K562 (cell line): Measurements from ENCODE around the gene ZFX. TPM values are rescaled to one million over a fixed set of nuclear protein-coding genes. Genes with fewer than 3 reads are reported as not detected.

Experiments
- ATAC-seq: fragments of 200-7000 bp; cut with Tn5 transposase; 3 replicates; pipeline ENCODE4 v1.9.1; 2020; ENCODE audit warnings: moderate library complexity
- BruUV-seq: library from RNA; stranded (reverse); fragments of 400-500 nt; replicated peaks from 2 replicates; lab custom pipeline; 2021; lab: Mats Ljungman, UMichigan
- CTCF ChIA-PET: fragments of 300-600 bp; formaldehyde crosslinking; extraction: SDS; loops from one replicate; lab custom pipeline; 2021; ENCODE audit warnings: low intra/inter-chr PET ratio; lab: Yijun Ruan, JAX
- POLR2A ChIA-PET: fragments of 300-600, 350-650 bp; sonication (Branson Sonifier 250); formaldehyde crosslinking; extraction: SDS; loops from one replicate; lab custom pipeline; 2021; ENCODE audit warnings: antibody characterized with exemption, inconsistent platforms; lab: Yijun Ruan, JAX
- DNase-seq, 4 experiments: peaks; one replicate each; pipeline versions ENCODE4 v3.0.0 to v3.0.0-alpha.2; 2011 to 2018; ENCODE audit warnings: low spot score in 3 of 4, mixed read lengths in 3 of 4; ENCODE audit errors: extremely low read depth in 1 of 4
- FAIRE-seq: peaks from 2 replicates; lab custom pipeline; 2011; peaks lifted over from hg19 to GRCh38; lab: Jason Lieb, UNC
- H2AFZ ChIP-seq: 2 replicates; pipeline ENCODE4 v1.6.0; 2011; ENCODE audit warnings: low read depth, low read length, control low read depth, inconsistent platforms
- H3K27ac ChIP-seq: fragments of 200-600 bp; 3 replicates; pipeline ENCODE4 v1.8.0; 2011; ENCODE audit warnings: low read depth, mild to moderate bottlenecking, control low read depth, inconsistent platforms, low read length, moderate library complexity, mixed read lengths; ENCODE audit errors: extremely low read depth
- H3K27me3 ChIP-seq, 2 experiments: fragments of 300-600 bp in 1 of 2; 2 replicates in 1 of 2; 3 replicates in 1 of 2; pipeline versions ENCODE4 v1.6.0 to v1.8.0; 2011; ENCODE audit warnings: inconsistent platforms in 2 of 2, low read length in 2 of 2, mild to moderate bottlenecking in 1 of 2, mixed read lengths in 1 of 2, moderate library complexity in 1 of 2; ENCODE audit not compliant: control insufficient read depth in 2 of 2, insufficient read depth in 2 of 2
- H3K36me3 ChIP-seq: fragments of 300-600 bp; 3 replicates; pipeline ENCODE4 v1.8.0; 2011; ENCODE audit warnings: mild to moderate bottlenecking, low read length, inconsistent platforms; ENCODE audit not compliant: control insufficient read depth, insufficient read depth
- H3K4me1 ChIP-seq, 2 experiments: fragments of 200-600 bp in 1 of 2; replicated peaks in 1 of 2; 2 replicates in 1 of 2; 3 replicates in 1 of 2; pipeline versions ENCODE4 v1.5.1 to v1.8.0; 2011; ENCODE audit warnings: inconsistent platforms in 2 of 2, low read length in 2 of 2, mild to moderate bottlenecking in 1 of 2, mixed read lengths in 1 of 2, moderate library complexity in 1 of 2; ENCODE audit not compliant: control insufficient read depth in 2 of 2, insufficient read depth in 2 of 2
- H3K4me2 ChIP-seq: 2 replicates; pipeline ENCODE4 v1.6.1; 2011; ENCODE audit warnings: low read length, control low read depth, inconsistent platforms, mixed read lengths; ENCODE audit not compliant: insufficient read depth
- H3K4me3 ChIP-seq: fragments of 200-600 bp; sonication (generic), shearing (Covaris generic); 2 replicates; pipeline ENCODE4 v1.5.1; 2016; ENCODE audit warnings: control low read depth, inconsistent platforms
- H3K79me2 ChIP-seq: fragments of 200-600 bp; 3 replicates; pipeline ENCODE4 v1.8.0; 2011; ENCODE audit warnings: low read length, inconsistent platforms; ENCODE audit not compliant: control insufficient read depth, insufficient read depth
- H3K9ac ChIP-seq, 2 experiments: 2 replicates each; pipeline versions ENCODE4 v1.6.0 to v1.6.1; 2011; ENCODE audit warnings: low read depth in 2 of 2, low read length in 2 of 2, control low read depth in 1 of 2, inconsistent platforms in 1 of 2, mild to moderate bottlenecking in 1 of 2, mixed read lengths in 1 of 2; ENCODE audit not compliant: insufficient read depth in 1 of 2
- H3K9me1 ChIP-seq: one replicate; pipeline ENCODE4 v1.6.0; 2011; ENCODE audit warnings: inconsistent platforms, mild to moderate bottlenecking, low read length, moderate library complexity; ENCODE audit not compliant: control insufficient read depth, insufficient read depth
- H3K9me3 ChIP-seq: replicated peaks from 2 replicates; pipeline ENCODE4 v1.5.1; 2011; ENCODE audit warnings: low read depth, low read length, inconsistent platforms; ENCODE audit not compliant: control insufficient read depth, insufficient read depth
- H4K20me1 ChIP-seq: replicated peaks from 2 replicates; pipeline ENCODE4 v1.6.1; 2011; ENCODE audit warnings: low read length, inconsistent platforms, mixed read lengths; ENCODE audit not compliant: control insufficient read depth, insufficient read depth
- BRCA1 ChIP-seq, 2 experiments: fragments of 450-650 bp in 1 of 2; sonication (generic) in 1 of 2; formaldehyde crosslinking in 1 of 2; IDR thresholded peaks; 2 replicates each; pipeline versions ENCODE4 v1.5.0 to v1.6.1; 2017 to 2020; ENCODE audit warnings: mild to moderate bottlenecking in 1 of 2, missing genetic modification reagents in 1 of 2
- NFE2 ChIP-seq: IDR thresholded peaks from 2 replicates; pipeline ENCODE4 v1.6.1; 2014; ENCODE audit warnings: antibody characterized with exemption, low read depth
- SMARCC2 ChIP-seq: fragments of 450-650 bp; IDR thresholded peaks from 2 replicates; pipeline ENCODE4 v1.6.1; 2017; ENCODE audit warnings: antibody characterized with exemption, moderate library complexity, mild to moderate bottlenecking, low read depth
- SRF ChIP-seq, 2 experiments: fragments of 250-450, 450-650 bp in 1 of 2; sonication (Bioruptor Pico) in 1 of 2; sonication (generic) in 1 of 2; formaldehyde crosslinking; IDR thresholded peaks; 2 replicates each; pipeline versions ENCODE4 v1.5.0 to v1.5.1; 2020 to 2022; ENCODE audit warnings: mild to moderate bottlenecking in 1 of 2, missing genetic modification reagents in 1 of 2
- ZNF280A ChIP-seq: fragments of 450-650 bp; IDR thresholded peaks from 2 replicates; pipeline ENCODE4 v1.6.1; 2018; ENCODE audit warnings: mild to moderate bottlenecking, low read depth; ENCODE audit not compliant: partially characterized antibody
- WGBS: fragments of 100-300 bp; shearing (Covaris generic); methylation state at CpG from one replicate; pipeline ENCODE4 v1.1.6; 2016; ENCODE audit warnings: low coverage, mixed read lengths; ENCODE audit not compliant: insufficient coverage; ENCODE audit errors: missing lambda C conversion rate; 5-methylcytosine and 5-hydroxymethylcytosine counted together
- in situ Hi-C: fragments of 300-500 bp; cut with MboI; formaldehyde crosslinking; loops from 4 replicates; pipeline ENCODE4 v1.15.0; 2018; ENCODE audit warnings: inconsistent platforms, mixed read lengths
- intact Hi-C: fragments of 100-400 bp; cut with micrococcal nuclease; formaldehyde crosslinking; loops from 2 replicates; pipeline ENCODE4 v1.14.2; 2022
- polyA plus RNA-seq, 8 experiments: library from polyadenylated mRNA; depleted of rRNA in 4 of 8; stranded (reverse) in 5 of 8; unstranded in 3 of 8; fragments of >200 nt; fragmentation: Nextera tagmentation in 2 of 8; fragmentation: Illumina TruSeq in 1 of 8; extraction: Ambion mirVana in 2 of 8; extraction: Trizol in 1 of 8; gene quantifications; 2 replicates each; pipeline versions ENCODE4 v1.2.1 to v1.2.3, GENCODE V29; 2011 to 2014; ENCODE audit warnings: inconsistent platforms in 1 of 8, missing spikeins in 1 of 8
- total RNA-seq, 7 experiments: library from RNA; depleted of rRNA in 6 of 7; stranded (reverse); fragments of >200 nt in 6 of 7; fragmentation: Illumina TruSeq in 2 of 7; extraction: Trizol in 2 of 7; gene quantifications; 2 replicates each; pipeline versions ENCODE4 v1.2.1 to v1.2.3, GENCODE V29; 2011 to 2021; ENCODE audit warnings: low replicate concordance in 1 of 7
- TF ChIP-seq, protein P1 (sequence below), 2 experiments: fragments of 450-650 bp; IDR thresholded peaks; 2 replicates each; pipeline ENCODE4 v1.6.1; 2018; ENCODE audit warnings: mild to moderate bottlenecking in 2 of 2, low read depth in 1 of 2; ENCODE audit not compliant: partially characterized antibody in 2 of 2
- TF ChIP-seq, protein P2 (sequence below), 2 experiments: fragments of 450-650 bp; formaldehyde crosslinking in 1 of 2; IDR thresholded peaks; 2 replicates each; pipeline versions ENCODE4 v1.4.0 to v1.6.1; 2014 to 2020; ENCODE audit warnings: mild to moderate bottlenecking in 2 of 2, borderline replicate concordance in 1 of 2, low read depth in 1 of 2

Gene ZFX
- total and polyA plus RNA-seq, 9 of the 15 experiments (the other 6 are each of a cell fraction or from before 2014, with no cell fraction given): 5.3 to 25.2 (median 11.4) TPM

DNA sequence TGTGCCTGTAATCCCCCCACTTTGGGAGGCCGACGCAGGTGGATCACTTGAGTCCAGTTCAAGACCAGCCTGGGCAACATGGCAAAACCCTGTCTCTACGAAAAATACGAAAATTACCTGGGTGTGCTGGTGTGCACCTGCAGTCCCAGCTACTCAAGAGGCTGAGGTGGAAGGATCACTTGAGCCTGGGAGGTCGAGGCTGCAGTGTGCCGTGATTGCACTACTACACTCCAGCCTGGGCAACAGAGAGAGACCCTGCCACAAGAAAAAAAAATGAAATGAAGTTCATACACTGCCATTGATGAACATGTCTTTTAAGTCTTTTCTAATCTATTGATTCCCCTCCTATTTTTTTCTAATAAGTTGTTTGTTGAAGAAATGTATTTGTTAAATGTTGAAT is 5.0 kb upstream of the ZFX start:
- no peak overlapping the region for H2AFZ ChIP-seq
- WGBS: 58% methylated on average over 4 of the region's 6 CpGs
- in situ Hi-C loops (no loop called here), intact Hi-C loops (no loop called here)
- FAIRE-seq (no peak), ATAC-seq (no peak), DNase-seq (no peak)
- no peak overlapping the region for H3K4me2 ChIP-seq
- no peak overlapping the region for H3K4me3 ChIP-seq
- no peak overlapping the region for H3K27ac ChIP-seq
- no TSS peak for BruUV-seq
- H3K79me2 ChIP-seq: peaks cover 8% of the 10 kb centered on the region; the same call in 1 of the 3 replicates
- no peak overlapping the region for H3K9ac ChIP-seq
- no peaks in the 10 kb centered on the region for H3K36me3 ChIP-seq
- H3K27me3 ChIP-seq: no peaks in the 10 kb centered on the region
- H4K20me1 ChIP-seq: no peaks in the 10 kb centered on the region
- H3K9me3 ChIP-seq: no peaks in the 10 kb centered on the region
- H3K4me1 ChIP-seq: peaks cover 5 to 6% of the 10 kb centered on the region in 2 experiments; a peak in 3 of 5 replicates
- POLR2A ChIA-PET: interaction anchor here (1.9 kb wide), 1 partner anchor 12 kb away, joined by 5 read pairs; no protein-coding TSS in a partner anchor
- CTCF ChIA-PET: no interaction called here
- no peaks in the 10 kb centered on the region for H3K9me1 ChIP-seq
- TF ChIP-seq NFE2 (no peak), SRF (CRISPR knock-in tag; IDR thresholded peaks at IDR 0.05) (no peak), SMARCC2 (no peak), BRCA1 (IDR thresholded peaks at IDR 0.05) (no peak), BRCA1 (CRISPR knock-in tag; IDR thresholded peaks at IDR 0.05) (no peak), ZNF280A (no peak)
- TF ChIP-seq, protein P1, sequence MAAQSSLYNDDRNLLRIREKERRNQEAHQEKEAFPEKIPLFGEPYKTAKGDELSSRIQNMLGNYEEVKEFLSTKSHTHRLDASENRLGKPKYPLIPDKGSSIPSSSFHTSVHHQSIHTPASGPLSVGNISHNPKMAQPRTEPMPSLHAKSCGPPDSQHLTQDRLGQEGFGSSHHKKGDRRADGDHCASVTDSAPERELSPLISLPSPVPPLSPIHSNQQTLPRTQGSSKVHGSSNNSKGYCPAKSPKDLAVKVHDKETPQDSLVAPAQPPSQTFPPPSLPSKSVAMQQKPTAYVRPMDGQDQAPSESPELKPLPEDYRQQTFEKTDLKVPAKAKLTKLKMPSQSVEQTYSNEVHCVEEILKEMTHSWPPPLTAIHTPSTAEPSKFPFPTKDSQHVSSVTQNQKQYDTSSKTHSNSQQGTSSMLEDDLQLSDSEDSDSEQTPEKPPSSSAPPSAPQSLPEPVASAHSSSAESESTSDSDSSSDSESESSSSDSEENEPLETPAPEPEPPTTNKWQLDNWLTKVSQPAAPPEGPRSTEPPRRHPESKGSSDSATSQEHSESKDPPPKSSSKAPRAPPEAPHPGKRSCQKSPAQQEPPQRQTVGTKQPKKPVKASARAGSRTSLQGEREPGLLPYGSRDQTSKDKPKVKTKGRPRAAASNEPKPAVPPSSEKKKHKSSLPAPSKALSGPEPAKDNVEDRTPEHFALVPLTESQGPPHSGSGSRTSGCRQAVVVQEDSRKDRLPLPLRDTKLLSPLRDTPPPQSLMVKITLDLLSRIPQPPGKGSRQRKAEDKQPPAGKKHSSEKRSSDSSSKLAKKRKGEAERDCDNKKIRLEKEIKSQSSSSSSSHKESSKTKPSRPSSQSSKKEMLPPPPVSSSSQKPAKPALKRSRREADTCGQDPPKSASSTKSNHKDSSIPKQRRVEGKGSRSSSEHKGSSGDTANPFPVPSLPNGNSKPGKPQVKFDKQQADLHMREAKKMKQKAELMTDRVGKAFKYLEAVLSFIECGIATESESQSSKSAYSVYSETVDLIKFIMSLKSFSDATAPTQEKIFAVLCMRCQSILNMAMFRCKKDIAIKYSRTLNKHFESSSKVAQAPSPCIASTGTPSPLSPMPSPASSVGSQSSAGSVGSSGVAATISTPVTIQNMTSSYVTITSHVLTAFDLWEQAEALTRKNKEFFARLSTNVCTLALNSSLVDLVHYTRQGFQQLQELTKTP (IDR thresholded peaks at IDR 0.05; ENCODE audit: low read depth in 1 of 2, partially characterized antibody in 2 of 2): no peak
- TF ChIP-seq, protein P2, sequence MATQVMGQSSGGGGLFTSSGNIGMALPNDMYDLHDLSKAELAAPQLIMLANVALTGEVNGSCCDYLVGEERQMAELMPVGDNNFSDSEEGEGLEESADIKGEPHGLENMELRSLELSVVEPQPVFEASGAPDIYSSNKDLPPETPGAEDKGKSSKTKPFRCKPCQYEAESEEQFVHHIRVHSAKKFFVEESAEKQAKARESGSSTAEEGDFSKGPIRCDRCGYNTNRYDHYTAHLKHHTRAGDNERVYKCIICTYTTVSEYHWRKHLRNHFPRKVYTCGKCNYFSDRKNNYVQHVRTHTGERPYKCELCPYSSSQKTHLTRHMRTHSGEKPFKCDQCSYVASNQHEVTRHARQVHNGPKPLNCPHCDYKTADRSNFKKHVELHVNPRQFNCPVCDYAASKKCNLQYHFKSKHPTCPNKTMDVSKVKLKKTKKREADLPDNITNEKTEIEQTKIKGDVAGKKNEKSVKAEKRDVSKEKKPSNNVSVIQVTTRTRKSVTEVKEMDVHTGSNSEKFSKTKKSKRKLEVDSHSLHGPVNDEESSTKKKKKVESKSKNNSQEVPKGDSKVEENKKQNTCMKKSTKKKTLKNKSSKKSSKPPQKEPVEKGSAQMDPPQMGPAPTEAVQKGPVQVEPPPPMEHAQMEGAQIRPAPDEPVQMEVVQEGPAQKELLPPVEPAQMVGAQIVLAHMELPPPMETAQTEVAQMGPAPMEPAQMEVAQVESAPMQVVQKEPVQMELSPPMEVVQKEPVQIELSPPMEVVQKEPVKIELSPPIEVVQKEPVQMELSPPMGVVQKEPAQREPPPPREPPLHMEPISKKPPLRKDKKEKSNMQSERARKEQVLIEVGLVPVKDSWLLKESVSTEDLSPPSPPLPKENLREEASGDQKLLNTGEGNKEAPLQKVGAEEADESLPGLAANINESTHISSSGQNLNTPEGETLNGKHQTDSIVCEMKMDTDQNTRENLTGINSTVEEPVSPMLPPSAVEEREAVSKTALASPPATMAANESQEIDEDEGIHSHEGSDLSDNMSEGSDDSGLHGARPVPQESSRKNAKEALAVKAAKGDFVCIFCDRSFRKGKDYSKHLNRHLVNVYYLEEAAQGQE (IDR thresholded peaks at IDR 0.05; ENCODE audit: borderline replicate concordance): no peak
- TF ChIP-seq, protein P2 (CRISPR knock-in tag; IDR thresholded peaks at IDR 0.05; ENCODE audit: low read depth): no peak
